K562 (cell line): ENCODE results near the gene SYNE1. TPM values are rescaled to one million over a fixed set of nuclear protein-coding genes. Genes with fewer than 3 reads are reported as not detected.

Experiments
- ATAC-seq: fragments of 200-7000 bp; cut with Tn5 transposase; 3 replicates; pipeline ENCODE4 v1.9.1; 2020; ENCODE audit warnings: moderate library complexity
- BruUV-seq: library from RNA; stranded (reverse); fragments of 400-500 nt; replicated peaks from 2 replicates; lab custom pipeline; 2021; lab: Mats Ljungman, UMichigan
- CTCF ChIA-PET: fragments of 300-600 bp; formaldehyde crosslinking; extraction: SDS; loops from one replicate; lab custom pipeline; 2021; ENCODE audit warnings: low intra/inter-chr PET ratio; lab: Yijun Ruan, JAX
- POLR2A ChIA-PET: fragments of 300-600, 350-650 bp; sonication (Branson Sonifier 250); formaldehyde crosslinking; extraction: SDS; loops from one replicate; lab custom pipeline; 2021; ENCODE audit warnings: antibody characterized with exemption, inconsistent platforms; lab: Yijun Ruan, JAX
- DNase-seq, 4 experiments: peaks; one replicate each; pipeline versions ENCODE4 v3.0.0 to v3.0.0-alpha.2; 2011 to 2018; ENCODE audit warnings: low spot score in 3 of 4, mixed read lengths in 3 of 4; ENCODE audit errors: extremely low read depth in 1 of 4
- FAIRE-seq: peaks from 2 replicates; lab custom pipeline; 2011; peaks lifted over from hg19 to GRCh38; lab: Jason Lieb, UNC
- H2AFZ ChIP-seq: 2 replicates; pipeline ENCODE4 v1.6.0; 2011; ENCODE audit warnings: low read depth, low read length, control low read depth, inconsistent platforms
- H3K27ac ChIP-seq: fragments of 200-600 bp; 3 replicates; pipeline ENCODE4 v1.8.0; 2011; ENCODE audit warnings: low read depth, mild to moderate bottlenecking, control low read depth, inconsistent platforms, low read length, moderate library complexity, mixed read lengths; ENCODE audit errors: extremely low read depth
- H3K27me3 ChIP-seq, 2 experiments: fragments of 300-600 bp in 1 of 2; 2 replicates in 1 of 2; 3 replicates in 1 of 2; pipeline versions ENCODE4 v1.6.0 to v1.8.0; 2011; ENCODE audit warnings: inconsistent platforms in 2 of 2, low read length in 2 of 2, mild to moderate bottlenecking in 1 of 2, mixed read lengths in 1 of 2, moderate library complexity in 1 of 2; ENCODE audit not compliant: control insufficient read depth in 2 of 2, insufficient read depth in 2 of 2
- H3K36me3 ChIP-seq: fragments of 300-600 bp; 3 replicates; pipeline ENCODE4 v1.8.0; 2011; ENCODE audit warnings: mild to moderate bottlenecking, low read length, inconsistent platforms; ENCODE audit not compliant: control insufficient read depth, insufficient read depth
- H3K4me1 ChIP-seq, 2 experiments: fragments of 200-600 bp in 1 of 2; replicated peaks in 1 of 2; 2 replicates in 1 of 2; 3 replicates in 1 of 2; pipeline versions ENCODE4 v1.5.1 to v1.8.0; 2011; ENCODE audit warnings: inconsistent platforms in 2 of 2, low read length in 2 of 2, mild to moderate bottlenecking in 1 of 2, mixed read lengths in 1 of 2, moderate library complexity in 1 of 2; ENCODE audit not compliant: control insufficient read depth in 2 of 2, insufficient read depth in 2 of 2
- H3K4me2 ChIP-seq: 2 replicates; pipeline ENCODE4 v1.6.1; 2011; ENCODE audit warnings: low read length, control low read depth, inconsistent platforms, mixed read lengths; ENCODE audit not compliant: insufficient read depth
- H3K4me3 ChIP-seq: fragments of 200-600 bp; sonication (generic), shearing (Covaris generic); 2 replicates; pipeline ENCODE4 v1.5.1; 2016; ENCODE audit warnings: control low read depth, inconsistent platforms
- H3K79me2 ChIP-seq: fragments of 200-600 bp; 3 replicates; pipeline ENCODE4 v1.8.0; 2011; ENCODE audit warnings: low read length, inconsistent platforms; ENCODE audit not compliant: control insufficient read depth, insufficient read depth
- H3K9ac ChIP-seq, 2 experiments: 2 replicates each; pipeline versions ENCODE4 v1.6.0 to v1.6.1; 2011; ENCODE audit warnings: low read depth in 2 of 2, low read length in 2 of 2, control low read depth in 1 of 2, inconsistent platforms in 1 of 2, mild to moderate bottlenecking in 1 of 2, mixed read lengths in 1 of 2; ENCODE audit not compliant: insufficient read depth in 1 of 2
- H3K9me1 ChIP-seq: one replicate; pipeline ENCODE4 v1.6.0; 2011; ENCODE audit warnings: inconsistent platforms, mild to moderate bottlenecking, low read length, moderate library complexity; ENCODE audit not compliant: control insufficient read depth, insufficient read depth
- H3K9me3 ChIP-seq: replicated peaks from 2 replicates; pipeline ENCODE4 v1.5.1; 2011; ENCODE audit warnings: low read depth, low read length, inconsistent platforms; ENCODE audit not compliant: control insufficient read depth, insufficient read depth
- H4K20me1 ChIP-seq: replicated peaks from 2 replicates; pipeline ENCODE4 v1.6.1; 2011; ENCODE audit warnings: low read length, inconsistent platforms, mixed read lengths; ENCODE audit not compliant: control insufficient read depth, insufficient read depth
- FOSL1 ChIP-seq: fragments of 200-800 bp; sonication (Bioruptor generic); conservative IDR thresholded peaks from 2 replicates; pipeline ENCODE4 v1.6.1; 2016; ENCODE audit warnings: missing genetic modification characterization, missing compliant biosample characterization
- MED1 ChIP-seq: sonication (generic); formaldehyde crosslinking; IDR thresholded peaks from 2 replicates; pipeline ENCODE4 v1.8.1; 2023; ENCODE audit warnings: missing genetic modification reagents, borderline replicate concordance
- POLR3G ChIP-seq: IDR thresholded peaks from 2 replicates; pipeline ENCODE4 v1.6.1; 2011; ENCODE audit not compliant: insufficient read length, insufficient replicate concordance; ENCODE audit errors: extremely low read depth
- SNIP1 ChIP-seq: fragments of 450-650 bp; IDR thresholded peaks from 2 replicates; pipeline ENCODE4 v1.7.1; 2017; ENCODE audit warnings: low read depth, mild to moderate bottlenecking
- SPI1 ChIP-seq: IDR thresholded peaks from 2 replicates; pipeline ENCODE4 v1.6.1; 2011; ENCODE audit warnings: low read depth, low read length, control low read depth, borderline replicate concordance
- XRCC3 ChIP-seq: fragments of 450-650 bp; IDR thresholded peaks from 2 replicates; pipeline ENCODE4 v1.6.1; 2017; ENCODE audit warnings: mild to moderate bottlenecking, moderate library complexity
- WGBS: fragments of 100-300 bp; shearing (Covaris generic); methylation state at CpG from one replicate; pipeline ENCODE4 v1.1.6; 2016; ENCODE audit warnings: low coverage, mixed read lengths; ENCODE audit not compliant: insufficient coverage; ENCODE audit errors: missing lambda C conversion rate; 5-methylcytosine and 5-hydroxymethylcytosine counted together
- in situ Hi-C: fragments of 300-500 bp; cut with MboI; formaldehyde crosslinking; loops from 4 replicates; pipeline ENCODE4 v1.15.0; 2018; ENCODE audit warnings: inconsistent platforms, mixed read lengths
- intact Hi-C: fragments of 100-400 bp; cut with micrococcal nuclease; formaldehyde crosslinking; loops from 2 replicates; pipeline ENCODE4 v1.14.2; 2022
- polyA plus RNA-seq, 8 experiments: library from polyadenylated mRNA; depleted of rRNA in 4 of 8; stranded (reverse) in 5 of 8; unstranded in 3 of 8; fragments of >200 nt; fragmentation: Nextera tagmentation in 2 of 8; fragmentation: Illumina TruSeq in 1 of 8; extraction: Ambion mirVana in 2 of 8; extraction: Trizol in 1 of 8; gene quantifications; 2 replicates each; pipeline versions ENCODE4 v1.2.1 to v1.2.3, GENCODE V29; 2011 to 2014; ENCODE audit warnings: inconsistent platforms in 1 of 8, missing spikeins in 1 of 8
- total RNA-seq, 7 experiments: library from RNA; depleted of rRNA in 6 of 7; stranded (reverse); fragments of >200 nt in 6 of 7; fragmentation: Illumina TruSeq in 2 of 7; extraction: Trizol in 2 of 7; gene quantifications; 2 replicates each; pipeline versions ENCODE4 v1.2.1 to v1.2.3, GENCODE V29; 2011 to 2021; ENCODE audit warnings: low replicate concordance in 1 of 7

The SYNE1 gene
- total and polyA plus RNA-seq, 9 of the 15 experiments (the other 6 are each of a cell fraction or from before 2014, with no cell fraction given) = under 0.01 to 0.42 (median 0.08) TPM; not detected in 1

DNA sequence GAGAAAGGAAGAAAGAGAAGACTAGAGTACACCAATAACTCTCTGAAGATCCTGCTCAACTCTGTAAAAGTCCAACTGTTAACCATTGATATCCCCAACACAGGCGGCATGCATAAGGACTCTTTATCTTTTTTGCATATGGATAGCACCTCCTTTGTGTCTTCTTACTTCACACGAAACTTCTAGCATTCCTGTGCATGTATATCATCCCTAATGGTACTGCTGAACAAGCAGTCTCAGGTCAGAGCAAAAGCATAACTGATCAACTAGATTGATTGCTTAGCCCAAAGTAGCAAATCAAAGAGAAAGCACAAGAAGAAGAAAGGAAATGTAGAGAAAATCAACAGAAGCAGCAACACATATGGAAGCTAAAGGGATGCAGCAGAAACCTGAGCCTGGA is 234.4 kb downstream of the SYNE1 start (continued):
- TF ChIP-seq SNIP1 (no peak), POLR3G (no peak), SPI1 (no peak)

DNA sequence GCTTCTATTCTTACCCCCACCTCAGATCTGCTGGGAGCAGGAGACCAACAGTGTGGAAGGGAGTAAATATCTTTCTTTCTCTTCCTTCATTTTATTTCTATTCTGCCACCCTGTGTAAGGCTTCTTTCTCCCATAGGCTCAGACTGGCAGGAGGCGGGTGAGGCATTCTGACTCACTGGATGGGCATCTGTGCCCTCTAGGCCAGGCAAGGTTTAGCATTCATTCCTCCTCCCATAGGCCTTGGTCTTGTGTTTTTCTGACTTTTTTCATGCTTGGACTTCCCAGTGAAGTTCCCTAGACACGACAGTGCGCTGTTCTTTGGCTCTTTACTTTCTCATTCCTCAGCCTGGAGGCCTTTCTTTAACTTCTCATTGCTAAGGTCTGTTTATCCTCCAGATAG is 235.2 kb downstream of the SYNE1 start:
- DNase-seq = no peak
- no peak for ATAC-seq
- TF ChIP-seq XRCC3 (no peak), FOSL1 (tag) (no peak), MED1 (CRISPR knock-in tag) (no peak)
- intact Hi-C loops (no loop called here), in situ Hi-C loops (no loop called here)
- FAIRE-seq = no peak
- Histone ChIP-seq H3K27me3 (no peaks in the 10 kb centered on the region), H3K4me2 (no peak overlapping the region), H3K79me2 (no peaks in the 10 kb centered on the region), H3K4me1 (no peaks in the 10 kb centered on the region), H2AFZ (no peak overlapping the region), H3K9me1 (no peaks in the 10 kb centered on the region), H4K20me1 (no peaks in the 10 kb centered on the region), H3K27ac (no peak overlapping the region), H3K36me3 (no peaks in the 10 kb centered on the region), H3K4me3 (no peak overlapping the region), H3K9ac (no peak overlapping the region), H3K9me3 (no peaks in the 10 kb centered on the region; the same call in none of the 2 replicates)
- ChIA-PET POLR2A (no interaction called here), CTCF (no interaction called here)
- WGBS = 2% methylated on average over 3 of the region's 3 CpGs
- BruUV-seq = no TSS peak
